Common myeloid progenitor, CD34-positive (primary cell): ENCODE data around the gene SRSF11.

Source experiments
- CTCF ChIA-PET: fragments of 350-600 bp; sonication (Branson Sonifier 250); formaldehyde crosslinking; loops from one replicate; lab custom pipeline; 2021; ENCODE audit warnings: antibody characterized with exemption; lab: Charles Lee
- POLR2A ChIA-PET: fragments of 350-600 bp; sonication (Branson Sonifier 250); formaldehyde crosslinking; loops from one replicate; lab custom pipeline; 2021; ENCODE audit warnings: antibody characterized with exemption; lab: Charles Lee
- DNase-seq, 3 donors: peaks; one replicate each; pipeline versions ENCODE4 v3.0.0 to v3.0.0-alpha.2; 2013
- H3K27ac ChIP-seq, 2 experiments: 1 replicate in 1 of 2; 2 replicates in 1 of 2; pipeline ENCODE4 v1.7.0; 2013; ENCODE audit warnings: inconsistent platforms in 2 of 2, low read length in 2 of 2, mild to moderate bottlenecking in 2 of 2, low read depth in 1 of 2, moderate library complexity in 1 of 2; ENCODE audit not compliant: severe bottlenecking in 2 of 2, insufficient read depth in 1 of 2, poor library complexity in 1 of 2
- H3K27me3 ChIP-seq, 5 experiments: replicated peaks in 2 of 5; 1 replicate in 3 of 5; 2 replicates in 2 of 5; pipeline versions ENCODE4 v1.6.1 to v1.7.0; 2013; ENCODE audit warnings: low read length in 4 of 5, mild to moderate bottlenecking in 2 of 5, moderate library complexity in 2 of 5, inconsistent platforms in 1 of 5; ENCODE audit not compliant: insufficient read depth in 5 of 5, control insufficient read depth in 4 of 5
- H3K36me3 ChIP-seq, 4 experiments: 1 replicate in 2 of 4; 2 replicates in 2 of 4; pipeline versions ENCODE4 v1.6.1 to v1.7.0; 2013; ENCODE audit warnings: low read length in 3 of 4, control low read depth in 1 of 4, mild to moderate bottlenecking in 1 of 4; ENCODE audit not compliant: control insufficient read depth in 4 of 4, insufficient read depth in 4 of 4
- H3K4me1 ChIP-seq, 4 experiments: 1 replicate in 3 of 4; 2 replicates in 1 of 4; pipeline versions ENCODE4 v1.6.1 to v1.7.1; 2013; ENCODE audit warnings: low read length in 3 of 4, mild to moderate bottlenecking in 3 of 4, control low read depth in 1 of 4, inconsistent platforms in 1 of 4, moderate library complexity in 1 of 4; ENCODE audit not compliant: control insufficient read depth in 4 of 4, insufficient read depth in 4 of 4; ENCODE audit errors: control extremely low read depth in 1 of 4
- H3K4me3 ChIP-seq, 7 experiments: 1 replicate in 4 of 7; 2 replicates in 3 of 7; pipeline versions ENCODE4 v1.5.1 to v1.7.0; 2013; ENCODE audit warnings: mild to moderate bottlenecking in 7 of 7, low read length in 6 of 7, moderate library complexity in 6 of 7, inconsistent platforms in 2 of 7, low read depth in 2 of 7, control low read depth in 1 of 7; ENCODE audit not compliant: insufficient read depth in 4 of 7, control insufficient read depth in 1 of 7; ENCODE audit errors: extremely low read depth in 1 of 7
- H3K9me3 ChIP-seq, 5 experiments: 1 replicate in 4 of 5; 2 replicates in 1 of 5; pipeline versions ENCODE4 v1.6.1 to v1.7.1; 2013; ENCODE audit warnings: low read length in 4 of 5, mild to moderate bottlenecking in 2 of 5, inconsistent platforms in 1 of 5, low read depth in 1 of 5, moderate library complexity in 1 of 5; ENCODE audit not compliant: control insufficient read depth in 4 of 5, insufficient read depth in 2 of 5; ENCODE audit errors: control extremely low read depth in 1 of 5
- WGBS: methylation state at CpG from one replicate; pipeline ENCODE4 v1.1.5; 2013; ENCODE audit not compliant: insufficient coverage; 5-methylcytosine and 5-hydroxymethylcytosine counted together

SRSF11 gene

DNA sequence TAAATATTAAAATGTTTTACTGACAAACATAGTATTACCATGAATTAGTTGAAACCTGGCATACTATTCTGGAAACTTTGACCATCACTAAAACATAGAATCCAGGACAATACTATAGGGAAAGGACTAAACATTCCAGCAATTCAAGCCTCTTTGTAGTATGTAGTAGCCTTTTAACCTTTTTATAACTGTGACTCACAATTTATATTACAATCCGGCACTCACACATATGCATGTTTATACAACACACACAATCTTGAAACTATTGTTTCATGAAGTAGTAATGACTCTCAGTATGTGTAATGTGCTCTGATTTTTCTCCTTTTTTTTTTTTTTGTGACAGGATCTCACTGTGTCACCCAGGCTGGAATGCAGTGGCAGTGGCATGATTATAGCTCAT is 69.0 kb downstream of the SRSF11 start:
- Histone ChIP-seq H3K9me3 (no peaks in the 10 kb centered on the region), H3K4me3 (no peak overlapping the region), H3K27me3 (no peaks in the 10 kb centered on the region), H3K27ac (no peak overlapping the region), H3K4me1 (no peaks in the 10 kb centered on the region), H3K36me3 (peaks cover 6 to 43% (median 23%) of the 10 kb centered on the region in 4 experiments)
- ChIA-PET CTCF (no interaction called here), POLR2A (no interaction called here)
- WGBS: no CpG with 5 or more reads among the region's 1 CpG
- DNase-seq: no peak

DNA sequence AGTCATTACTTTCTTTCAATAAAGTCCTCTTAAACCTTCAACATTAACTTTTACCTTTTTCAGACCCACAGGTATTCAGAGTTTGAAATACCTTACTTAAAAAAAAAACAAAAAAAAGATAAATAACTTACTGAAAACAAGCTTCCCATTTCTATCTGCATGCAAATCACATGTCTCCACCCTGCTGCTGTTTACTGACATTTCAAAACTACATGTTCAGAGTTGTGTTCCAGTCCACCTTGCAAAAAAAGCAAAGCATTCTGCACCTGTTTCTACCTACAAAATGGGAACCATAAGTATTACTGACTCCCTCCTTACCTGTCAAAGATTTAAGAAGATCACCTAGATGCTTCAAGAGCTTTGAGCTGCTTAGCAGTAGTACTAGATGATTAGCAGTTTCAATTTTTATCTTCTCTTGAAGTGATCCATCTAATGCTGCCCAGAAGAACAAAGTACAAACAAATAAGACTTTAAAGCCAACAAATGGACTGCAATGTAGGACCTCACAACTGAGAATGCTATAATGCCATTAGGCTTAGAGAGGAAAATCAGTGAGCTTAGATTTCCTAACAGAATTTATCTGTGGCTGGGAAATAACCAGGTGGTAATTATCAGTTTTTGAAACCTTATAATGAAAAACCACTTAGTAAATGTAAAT is 72.1 kb downstream of the SRSF11 start:
- Histone ChIP-seq H3K9me3 (no peaks in the 10 kb centered on the region), H3K4me3 (no peak overlapping the region), H3K4me1 (no peaks in the 10 kb centered on the region), H3K36me3 (peaks cover 7 to 45% (median 27%) of the 10 kb centered on the region in 4 experiments), H3K27me3 (no peaks in the 10 kb centered on the region), H3K27ac (no peak overlapping the region)
- POLR2A ChIA-PET: interaction anchor here (0.7 kb wide), 1 partner anchor 665 kb away, joined by 3 read pairs; no protein-coding TSS in a partner anchor
- CTCF ChIA-PET: interaction anchor here (1.0 to 1.4 kb wide), 2 partner anchors 12 to 14 kb away, joined by 4 to 6 read pairs; no protein-coding TSS in a partner anchor
- DNase-seq: no peak

DNA sequence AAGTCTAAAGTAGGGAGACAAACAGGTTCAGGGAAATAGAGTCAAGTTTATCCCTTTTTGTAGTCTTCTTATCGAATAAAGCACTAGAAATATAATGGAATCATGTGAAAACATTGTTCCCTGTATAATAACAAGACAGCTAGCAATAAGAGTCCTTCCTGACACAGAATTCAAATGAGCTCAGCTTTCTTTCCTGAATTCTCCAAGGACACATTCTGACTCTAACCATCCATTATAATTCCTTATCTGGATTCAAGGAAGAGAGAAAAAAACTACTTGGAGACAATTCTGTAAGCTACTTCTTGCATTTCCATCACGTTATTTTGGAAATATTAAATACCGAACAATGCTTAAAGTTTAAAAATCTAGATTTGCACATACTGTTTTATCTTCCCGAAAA is 74.6 kb downstream of the SRSF11 start:
- no peak for DNase-seq
- peaks cover 7 to 54% (median 27%) of the 10 kb centered on the region in 4 experiments for H3K36me3 ChIP-seq
- POLR2A ChIA-PET: no interaction called here
- H3K27me3 ChIP-seq: no peaks in the 10 kb centered on the region
- no peaks in the 10 kb centered on the region for H3K4me1 ChIP-seq
- WGBS: no CpG with 5 or more reads among the region's 4 CpGs
- no peak overlapping the region for H3K4me3 ChIP-seq
- no peaks in the 10 kb centered on the region for H3K9me3 ChIP-seq
- CTCF ChIA-PET: no interaction called here
- no peak overlapping the region for H3K27ac ChIP-seq

DNA sequence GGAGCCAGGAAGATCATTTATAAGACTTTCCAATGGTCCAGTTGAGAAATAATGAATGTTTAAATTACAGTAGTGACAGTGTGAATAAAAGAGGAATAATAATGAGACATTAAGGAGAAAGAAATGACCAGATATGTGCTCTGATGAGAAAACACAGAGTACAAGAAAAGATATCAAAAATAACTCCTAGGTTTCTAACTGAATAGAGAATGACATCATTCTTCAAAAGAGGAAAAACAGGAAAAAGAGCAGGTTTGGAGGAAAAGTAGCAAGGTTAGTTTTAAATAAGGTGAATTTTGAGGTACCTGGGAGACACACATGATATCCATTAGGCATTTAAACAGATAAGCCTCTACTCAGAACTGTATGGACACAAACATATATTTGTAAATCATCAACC is 78.3 kb downstream of the SRSF11 start:
- Histone ChIP-seq H3K36me3 (peaks cover 5 to 39% (median 15%) of the 10 kb centered on the region in 4 experiments), H3K27ac (no peak overlapping the region), H3K27me3 (no peaks in the 10 kb centered on the region), H3K9me3 (no peaks in the 10 kb centered on the region), H3K4me3 (no peak overlapping the region), H3K4me1 (no peaks in the 10 kb centered on the region)
- POLR2A ChIA-PET: no interaction called here
- DNase-seq: no peak
- CTCF ChIA-PET: no interaction called here
